HG03025 (cell line): Measurements from ENCODE around the gene RNF166.
A peak's percentile ranks its signal among the peaks of the same experiment; 100 is the strongest.

ENCODE experiments used
- ATAC-seq: cut with Tn5 transposase; IDR thresholded peaks from one replicate; pipeline ENCODE4 v1.9.1; 2021; ENCODE audit warnings: mild to moderate bottlenecking, moderate library complexity; ENCODE audit not compliant: unreplicated experiment, low FRiP score

RNF166 gene

GRCh38 chr16:88655733-88656281 is 50.4 kb downstream of the RNF166 start:
- ATAC-seq, result no peak

GRCh38 chr16:88655053-88655732 is 51.0 kb downstream of the RNF166 start:
- ATAC-seq, result no peak

- no peak for ATAC-seq
Measured at GRCh38 chr16:88654363-88655052, 51.7 kb downstream of the RNF166 start.

DNA sequence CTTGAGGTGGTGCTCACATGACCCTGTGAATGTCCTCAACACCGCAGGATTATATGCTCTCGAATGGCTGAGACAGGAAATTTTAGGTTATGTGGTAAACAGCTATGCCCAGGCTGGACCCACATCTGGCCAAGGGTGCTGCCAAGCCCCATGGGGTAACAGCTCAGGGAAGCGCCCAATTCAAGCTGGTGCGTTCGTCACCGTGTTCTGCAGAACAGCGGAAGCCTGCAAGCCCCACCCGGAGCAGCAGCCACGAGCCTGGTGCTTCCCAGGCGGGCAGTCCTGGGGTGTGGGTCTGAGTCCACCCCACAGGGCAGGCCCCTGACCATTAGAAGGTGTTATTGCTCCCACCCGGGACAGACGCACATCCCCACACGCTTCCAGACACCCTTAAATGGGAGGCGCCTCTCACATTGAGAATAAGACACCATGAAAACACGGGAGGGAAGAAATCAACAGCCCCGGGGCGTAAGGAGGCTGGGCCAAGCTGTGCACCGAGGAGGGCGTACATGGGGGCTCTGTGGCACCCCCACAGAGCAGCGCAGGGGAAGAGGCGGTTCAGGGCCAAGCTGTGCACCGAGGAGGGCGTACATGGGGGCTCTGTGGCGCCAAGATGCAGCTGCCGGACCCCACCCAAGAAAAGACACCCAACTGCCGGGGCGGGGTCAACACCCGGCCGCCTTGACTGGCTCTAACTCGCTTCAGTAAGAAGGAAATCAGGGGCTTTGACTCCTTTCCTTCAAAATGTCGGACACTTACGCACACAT is 52.4 kb downstream of the RNF166 start:
- no peak for ATAC-seq

DNA sequence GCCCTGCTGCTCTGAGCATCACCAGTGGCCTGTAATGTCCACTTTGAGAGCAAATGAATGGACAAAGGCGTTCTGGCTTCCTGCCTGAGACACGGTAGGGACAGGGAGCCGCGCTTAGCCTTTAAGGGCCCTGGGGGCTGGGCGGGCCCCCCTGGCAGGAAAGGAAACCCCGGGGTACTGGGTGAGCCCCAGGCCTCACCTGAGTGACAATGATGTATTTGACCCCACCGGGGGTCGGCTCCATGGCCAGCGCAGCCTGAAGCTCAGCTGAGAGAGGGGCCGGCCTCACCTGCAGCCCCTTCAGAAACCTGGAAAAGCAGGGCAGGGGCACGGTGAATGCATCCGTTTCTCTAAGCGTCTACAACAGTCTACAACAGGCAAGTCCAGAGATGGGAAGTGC is 53.1 kb downstream of the RNF166 start:
- ATAC-seq, result no peak

GRCh38 chr16:88652762-88653063 is 53.5 kb downstream of the RNF166 start:
- ATAC-seq, result no peak

DNA sequence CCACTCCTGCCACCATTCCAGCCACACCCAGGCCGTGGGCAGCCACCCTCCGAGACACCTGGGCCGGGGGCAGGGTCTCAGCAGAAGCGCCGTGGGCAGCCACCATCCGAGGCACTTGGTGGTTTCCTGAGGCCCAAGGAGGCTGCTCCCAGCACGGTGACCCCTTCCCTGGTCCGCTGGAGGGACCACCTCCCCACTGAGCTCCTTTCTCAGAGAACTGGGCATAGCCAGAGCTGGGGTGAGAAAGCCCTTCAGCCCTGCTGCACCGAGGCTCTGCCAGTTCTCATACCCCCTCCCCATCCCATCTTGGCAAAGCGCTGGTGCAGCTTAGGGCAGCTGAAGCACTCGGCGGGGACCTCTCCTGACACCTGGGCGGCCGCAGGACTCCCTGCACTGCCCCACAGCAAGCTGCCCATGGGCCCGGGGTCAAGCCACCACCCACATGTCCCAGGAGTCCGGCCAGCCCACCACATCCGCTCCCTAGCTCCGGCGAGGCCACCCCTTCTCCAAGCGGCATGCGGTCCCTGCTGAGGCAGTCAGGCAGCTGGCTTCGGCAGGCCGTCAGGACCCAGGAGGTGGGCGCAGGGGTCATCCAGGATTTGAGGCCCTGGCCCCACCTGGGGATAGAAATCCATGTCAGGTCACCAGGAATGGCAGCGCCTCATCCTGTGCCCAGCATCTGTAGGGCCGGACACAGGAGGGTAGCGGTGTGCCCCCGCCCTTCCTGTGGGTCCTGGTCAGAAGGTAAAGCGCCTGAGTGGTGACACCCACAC is 54.0 kb downstream of the RNF166 start:
- no peak for ATAC-seq

GRCh38 chr16:88651276-88651988 is 54.8 kb downstream of the RNF166 start:
- ATAC-seq, result peak; percentile 60

GRCh38 chr16:88650749-88651275 is 55.4 kb downstream of the RNF166 start, which contains the start of gene CYBA:
Gene CYBA (minus strand): TSS chr16:88651053. CDS start chr16:88651013, 40 bp downstream.
- ATAC-seq, result peak; percentile 70

DNA sequence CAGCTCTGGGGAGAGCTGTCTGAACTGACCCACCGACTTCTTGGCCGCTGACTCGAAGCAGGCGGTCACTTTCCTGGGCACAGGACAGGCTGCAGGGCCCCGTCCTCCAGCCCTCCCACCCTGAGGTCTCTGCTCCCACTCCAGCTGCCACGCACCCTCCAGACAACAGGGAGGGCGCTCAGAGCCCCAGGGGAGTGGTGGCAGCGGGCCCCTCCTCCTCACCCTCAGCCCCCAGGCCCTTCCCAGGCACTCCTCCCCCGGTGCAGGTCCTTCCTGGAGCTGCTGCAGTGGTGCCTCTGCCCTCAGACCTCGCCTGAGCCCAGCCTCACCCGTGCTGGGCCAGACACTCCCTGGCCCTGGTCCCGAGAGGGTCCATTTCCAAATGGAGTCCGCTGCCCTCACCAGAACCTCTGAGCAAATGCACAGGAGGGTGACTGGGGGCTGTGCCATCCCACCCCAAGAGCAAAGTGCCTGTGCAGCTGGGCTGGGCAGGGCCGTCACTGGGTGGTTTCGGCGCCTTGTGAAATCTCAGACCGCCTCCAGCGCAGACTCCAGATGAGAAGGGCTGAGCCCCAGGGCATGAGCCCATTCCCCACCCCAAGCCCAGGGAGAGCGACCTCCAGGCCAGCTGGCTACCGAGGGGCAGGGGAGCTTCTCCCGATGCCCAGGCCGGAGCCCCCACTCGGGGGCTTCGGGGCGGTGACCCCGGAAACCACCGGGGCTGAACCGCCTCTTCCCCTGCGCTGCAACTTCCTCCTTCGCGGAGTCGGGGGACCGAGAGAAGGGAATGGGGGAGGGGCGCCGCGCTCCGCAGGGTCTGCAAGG is 56.1 kb downstream of the RNF166 start:
- peak; percentile 18 for ATAC-seq

DNA sequence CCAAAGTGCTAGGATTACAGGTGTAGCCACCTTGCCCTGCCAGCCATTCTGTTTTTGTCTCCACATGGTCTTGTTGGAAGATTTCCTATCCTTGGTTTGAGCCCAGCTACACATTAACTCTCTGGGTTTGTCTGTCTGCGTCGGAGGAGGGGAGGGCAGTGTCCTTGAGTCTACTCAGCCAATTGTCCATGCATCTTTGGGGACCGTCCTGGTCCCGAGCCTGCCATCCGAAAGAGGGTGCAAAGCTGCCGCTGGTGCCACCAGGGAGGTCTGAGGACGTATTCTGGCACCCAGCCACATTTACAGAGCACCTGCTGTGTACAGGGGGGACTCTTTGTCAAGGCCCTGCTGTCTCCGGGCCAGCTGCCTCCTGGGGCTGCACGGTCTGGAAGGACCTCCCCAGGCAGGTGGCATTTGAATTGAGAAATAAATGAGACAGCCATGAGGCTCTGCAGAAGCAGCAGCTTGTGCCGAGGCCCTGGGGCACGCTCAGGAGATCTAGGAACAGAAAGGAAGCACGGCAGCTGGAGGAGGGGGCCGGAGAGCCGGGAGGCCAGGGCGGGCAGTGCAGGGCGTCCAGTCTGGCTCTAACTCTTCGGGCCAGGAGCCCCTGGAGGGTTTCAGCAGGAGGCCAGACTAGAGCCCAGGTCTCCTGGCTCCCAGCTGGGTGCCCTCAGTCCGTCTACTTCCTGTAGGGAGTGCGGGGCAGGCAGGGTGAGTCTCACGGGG is 56.8 kb downstream of the RNF166 start:
- no peak for ATAC-seq

DNA sequence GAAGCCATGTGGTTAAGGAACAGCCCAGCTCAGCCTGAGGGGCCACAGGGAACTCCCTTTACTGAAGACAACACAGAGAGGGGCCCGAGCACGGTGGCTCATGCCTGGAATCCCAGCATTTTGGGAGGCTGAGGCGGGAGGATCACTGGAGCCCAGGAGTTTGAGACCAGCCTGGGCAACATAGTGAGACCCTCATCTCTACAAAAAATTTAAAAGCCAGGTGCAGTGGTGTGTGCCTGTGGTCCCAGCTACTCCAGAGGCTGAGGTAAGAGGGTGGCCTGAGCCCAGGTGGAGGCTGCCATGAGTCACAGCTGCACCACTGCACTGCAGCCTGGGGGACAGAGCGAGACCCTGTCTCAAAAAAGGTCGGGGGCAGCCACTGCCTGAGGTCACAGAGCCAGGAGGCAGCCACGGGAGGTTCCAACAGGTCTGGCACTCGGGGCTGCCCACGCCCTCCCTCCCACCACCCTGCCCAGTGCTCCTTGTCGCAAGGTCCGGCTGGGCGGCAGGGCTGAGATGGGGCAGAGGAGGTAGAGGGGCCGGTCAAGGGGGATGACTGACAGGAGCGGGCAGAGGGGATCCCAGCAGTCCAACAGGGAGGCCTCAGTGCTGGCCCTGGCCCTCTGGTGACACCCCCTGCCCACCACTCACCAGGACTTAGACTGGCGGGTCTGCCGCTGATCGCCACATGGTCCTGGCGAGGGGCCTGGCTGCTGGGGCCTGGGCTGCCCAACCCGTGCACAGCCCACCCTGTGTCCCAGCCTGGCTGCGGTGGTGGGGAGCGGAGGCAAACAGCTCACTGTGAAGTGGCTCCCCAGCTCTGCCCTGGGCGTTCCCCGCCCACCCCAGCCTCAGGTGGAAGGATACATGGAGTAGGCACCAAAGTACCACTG is 58.8 kb downstream of the RNF166 start:
- no peak for ATAC-seq
